Right atrium auricular region (tissue), 2 donors: Measurements from ENCODE around the gene SRP9. TPM values are rescaled to one million over a fixed set of nuclear protein-coding genes. Genes with fewer than 3 reads are reported as not detected.

Experiments used
- DNase-seq: peaks from one replicate; pipeline ENCODE4 v3.0.0-alpha.2; 2019; ENCODE audit warnings: low spot score
- H3K27ac ChIP-seq, 2 donors: fragments of 200-600 bp; sonication (generic); 1 replicate in 1 of 2; 2 replicates in 1 of 2; pipeline ENCODE4 v1.5.1; 2016 to 2019
- H3K27me3 ChIP-seq, 2 donors: fragments of 200-600 bp; sonication (generic); one replicate each; pipeline versions ENCODE4 v1.5.1 to v1.6.0; 2017 to 2019
- H3K36me3 ChIP-seq: fragments of 200-600 bp; sonication (generic); one replicate; pipeline ENCODE4 v1.5.1; 2016
- H3K4me1 ChIP-seq, 2 donors: fragments of 200-600 bp; sonication (generic); one replicate each; pipeline versions ENCODE4 v1.5.1 to v1.6.0; 2017 to 2019
- H3K4me3 ChIP-seq, 2 donors: fragments of 200-600 bp; sonication (generic); 1 replicate in 1 of 2; 2 replicates in 1 of 2; pipeline ENCODE4 v1.5.1; 2017 to 2019; ENCODE audit warnings: mild to moderate bottlenecking in 1 of 2, moderate library complexity in 1 of 2
- H3K9me3 ChIP-seq, 2 donors: fragments of 200-600 bp; sonication (generic); one replicate each; pipeline ENCODE4 v1.5.1; 2019
- total RNA-seq, 2 donors: library from RNA; depleted of rRNA; stranded (reverse); fragments of >200 nt; gene quantifications; one replicate each; pipeline ENCODE4 v1.1.0, GENCODE V29; 2016
- TF ChIP-seq, protein P1 (sequence below), 2 donors: fragments of 200-600 bp; sonication (generic); IDR thresholded peaks; one replicate each; pipeline ENCODE4 v1.5.1; 2019; ENCODE audit warnings: antibody characterized with exemption in 2 of 2

SRP9 gene
- total RNA-seq, 2 donors from 2014 or later: 143 to 216 TPM

DNA sequence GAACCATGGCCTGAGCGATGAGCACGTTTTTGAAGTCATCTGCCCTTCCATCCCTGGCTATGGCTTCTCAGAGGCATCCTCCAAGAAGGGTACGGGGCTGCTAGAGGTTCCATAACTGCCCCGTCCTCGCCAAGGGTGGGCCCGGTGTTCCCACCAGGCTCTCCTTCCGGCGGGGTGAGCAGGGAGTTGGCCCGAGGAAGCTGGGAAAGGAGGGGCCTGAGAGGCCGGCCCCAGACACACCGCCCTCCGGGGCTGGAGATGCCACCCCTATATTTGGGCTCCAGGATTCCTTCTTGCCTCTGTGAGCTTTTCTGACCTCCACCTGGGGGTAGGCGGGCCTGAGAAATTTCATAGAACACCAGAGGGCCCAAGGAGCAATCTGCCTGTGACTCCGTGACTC is 61.2 kb downstream of the SRP9 start:
- Histone ChIP-seq H3K27ac (no peak overlapping the region), H3K9me3 (no peaks in the 10 kb centered on the region), H3K27me3 (no peaks in the 10 kb centered on the region), H3K4me1 (peaks cover 0 to 26% of the 10 kb centered on the region in 2 donors), H3K4me3 (no peak overlapping the region), H3K36me3 (peaks cover 34% of the 10 kb centered on the region)
- DNase-seq: no peak
- TF ChIP-seq, protein P1, sequence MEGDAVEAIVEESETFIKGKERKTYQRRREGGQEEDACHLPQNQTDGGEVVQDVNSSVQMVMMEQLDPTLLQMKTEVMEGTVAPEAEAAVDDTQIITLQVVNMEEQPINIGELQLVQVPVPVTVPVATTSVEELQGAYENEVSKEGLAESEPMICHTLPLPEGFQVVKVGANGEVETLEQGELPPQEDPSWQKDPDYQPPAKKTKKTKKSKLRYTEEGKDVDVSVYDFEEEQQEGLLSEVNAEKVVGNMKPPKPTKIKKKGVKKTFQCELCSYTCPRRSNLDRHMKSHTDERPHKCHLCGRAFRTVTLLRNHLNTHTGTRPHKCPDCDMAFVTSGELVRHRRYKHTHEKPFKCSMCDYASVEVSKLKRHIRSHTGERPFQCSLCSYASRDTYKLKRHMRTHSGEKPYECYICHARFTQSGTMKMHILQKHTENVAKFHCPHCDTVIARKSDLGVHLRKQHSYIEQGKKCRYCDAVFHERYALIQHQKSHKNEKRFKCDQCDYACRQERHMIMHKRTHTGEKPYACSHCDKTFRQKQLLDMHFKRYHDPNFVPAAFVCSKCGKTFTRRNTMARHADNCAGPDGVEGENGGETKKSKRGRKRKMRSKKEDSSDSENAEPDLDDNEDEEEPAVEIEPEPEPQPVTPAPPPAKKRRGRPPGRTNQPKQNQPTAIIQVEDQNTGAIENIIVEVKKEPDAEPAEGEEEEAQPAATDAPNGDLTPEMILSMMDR (IDR thresholded peaks at IDR 0.05): no peak

Other genes with a start within 250 kb of the SRP9 start
- gene ENAH, start 124.7 kb upstream of the SRP9 start, total RNA-seq: 10 to 100 TPM; 50.5 to 59.5 TPM
- 10 to 100 TPM; 57.7 to 66.0 TPM for gene EPHX1, start 32.3 kb downstream of the SRP9 start, total RNA-seq
- gene TMEM63A, start 104.6 kb downstream of the SRP9 start, total RNA-seq: 10 to 100 TPM; 16.0 to 19.0 TPM
- gene LEFTY1, start 111.3 kb downstream of the SRP9 start, total RNA-seq: under 1 TPM in 1 of 2 donors, not detected in 1; 0.35 TPM
- gene PYCR2, start 146.4 kb downstream of the SRP9 start, total RNA-seq: 10 to 100 TPM; 50.3 to 57.3 TPM
- under 1 TPM; 0.70 to 0.90 TPM for gene LEFTY2, start 163.4 kb downstream of the SRP9 start, total RNA-seq
- gene SDE2, start 221.5 kb downstream of the SRP9 start, total RNA-seq: 10 to 100 TPM; 15.5 to 16.3 TPM